Measurements from ENCODE around the gene COBL. TPM values are rescaled to one million over a fixed set of nuclear protein-coding genes. Genes with fewer than 3 reads are reported as not detected.

The COBL gene
- total RNA-seq, 1 experiment from 2014 or later: 52.3 TPM

GRCh38 chr7:51219261-51219988 lies 97.2 kb downstream of the COBL start:
- no peak overlapping the region for H3K23ac ChIP-seq (ENCODE audit: insufficient read length, low read depth, low read length)
- H2BK20ac ChIP-seq (ENCODE audit: low read depth, low read length, poor library complexity, severe bottlenecking): no peak overlapping the region

More at GRCh38 chr7:51219261-51219988, 97.2 kb downstream of the COBL start:
- Mint-ChIP-seq H3K4me3 (no peak overlapping the region; a peak in 1 of 5 replicates), H3K9me3 (no peaks in the 10 kb centered on the region), H3K36me3 (ENCODE audit: insufficient read depth in 1 of 3, low read depth in 3 of 3) (peaks cover 0 to 15% (median 7%) of the 10 kb centered on the region in 3 experiments; a peak in 4 of 7 replicates), H3K27me3 (ENCODE audit: low read depth) (no peaks in the 10 kb centered on the region; the same call in 1 of the 2 replicates), H3K4me1 (peaks cover 47 to 51% of the 10 kb centered on the region in 2 experiments), H3K27ac (peak overlapping the region in 2 of 3 experiments; percentile 1 to 73; a peak in 2 of 7 replicates)
- Histone ChIP-seq H3K9ac (ENCODE audit: extremely low read depth, insufficient read length, low read length) (no peak overlapping the region), H4K8ac (replicated peaks; ENCODE audit: insufficient read length, low read depth, low read length) (no peak overlapping the region), H2AFZ (ENCODE audit: low read length) (no peak overlapping the region), H2BK120ac (ENCODE audit: low read depth, low read length, poor library complexity, severe bottlenecking) (no peak overlapping the region), H4K91ac (ENCODE audit: insufficient read length, low read depth, low read length) (no peak overlapping the region), H3K18ac (ENCODE audit: insufficient read length, low read depth, low read length) (no peak overlapping the region), H4K20me1 (ENCODE audit: control insufficient read depth, insufficient read depth, insufficient read length) (no peaks in the 10 kb centered on the region), H3K56ac (ENCODE audit: insufficient read length, low read depth, low read length) (no peak overlapping the region), H4K5ac (ENCODE audit: insufficient read length, low read depth, low read length) (no peak overlapping the region), H3K4ac (ENCODE audit: low read depth, low read length) (no peak overlapping the region), H3K4me1 (ENCODE audit: insufficient read depth, low read length) (peaks cover 7% of the 10 kb centered on the region), H2AK5ac (ENCODE audit: insufficient read length, low read length) (no peak overlapping the region), H3K27ac (ENCODE audit: insufficient read length, low read depth, low read length) (no peak overlapping the region), H3K14ac (ENCODE audit: insufficient read depth, low read length) (no peak overlapping the region), H3T11ph (ENCODE audit: low read length) (no peak overlapping the region), H3K4me2 (ENCODE audit: insufficient read depth, insufficient read length, low read length) (no peak overlapping the region), H3K9me3 (ENCODE audit: control insufficient read depth, low read depth, low read length) (no peaks in the 10 kb centered on the region), H2BK12ac (ENCODE audit: insufficient read length, low read depth, low read length) (no peak overlapping the region), H3K79me2 (ENCODE audit: insufficient read depth, low read length) (no peaks in the 10 kb centered on the region), H2BK15ac (ENCODE audit: low read depth, low read length) (no peak overlapping the region), H3K27me3 (ENCODE audit: insufficient read depth, low read length) (no peaks in the 10 kb centered on the region), H3K79me1 (ENCODE audit: insufficient read depth, low read depth, low read length, poor library complexity, severe bottlenecking) (no peaks in the 10 kb centered on the region), H2BK5ac (ENCODE audit: insufficient read length, low read length) (no peak overlapping the region), H3K23me2 (ENCODE audit: insufficient read length, low read depth, low read length, poor library complexity, severe bottlenecking) (no peaks in the 10 kb centered on the region)
- no peak for TF ChIP-seq CTCF (conservative IDR thresholded peaks at IDR 0.05)
- DNase-seq: peak; percentile 38
- WGBS (ENCODE audit: extremely low coverage, insufficient read length, low lambda C conversion rate): no CpG with 5 or more reads among the region's 18 CpGs

Data from H9 (cell line).